ENCODE measurements around the gene IPMK.

IPMK gene

GRCh38 chr10:58153751-58154150 is 113.9 kb downstream of the IPMK start:
- no peak for DNase-seq (ENCODE audit: low spot score)

- peak; percentile 10 for DNase-seq (ENCODE audit: low spot score)
These were observed 114.9 kb downstream of the IPMK start for GRCh38 chr10:58152673-58153263.

- no peak for DNase-seq (ENCODE audit: low spot score)
These were observed 117.4 kb downstream of the IPMK start for GRCh38 chr10:58150290-58150689.

GRCh38 chr10:58143944-58144343 is 123.8 kb downstream of the IPMK start:
- DNase-seq (ENCODE audit: low spot score): no peak

Data from CD4-positive, alpha-beta T cell treated with Interleukin-15 for 4 hours (primary cell).